ES-I3 (cell line): ENCODE measurements around the gene PDGFD.

Experiments
- H3K36me3 ChIP-seq: 2 replicates; pipeline ENCODE4 v1.6.1; 2013; ENCODE audit warnings: mild to moderate bottlenecking, low read length, control low read depth, moderate library complexity; ENCODE audit not compliant: insufficient read depth
- H3K4me1 ChIP-seq: 2 replicates; pipeline ENCODE4 v1.6.1; 2013; ENCODE audit warnings: mild to moderate bottlenecking, control low read depth, low read length; ENCODE audit not compliant: insufficient read depth
- H3K9ac ChIP-seq: 2 replicates; pipeline ENCODE4 v1.6.1; 2013; ENCODE audit warnings: low read depth, mild to moderate bottlenecking, low read length, moderate library complexity
- H3K9me3 ChIP-seq: 2 replicates; pipeline ENCODE4 v1.6.1; 2013; ENCODE audit warnings: mild to moderate bottlenecking, low read length, moderate library complexity; ENCODE audit not compliant: control insufficient read depth, insufficient read depth

Gene PDGFD

DNA sequence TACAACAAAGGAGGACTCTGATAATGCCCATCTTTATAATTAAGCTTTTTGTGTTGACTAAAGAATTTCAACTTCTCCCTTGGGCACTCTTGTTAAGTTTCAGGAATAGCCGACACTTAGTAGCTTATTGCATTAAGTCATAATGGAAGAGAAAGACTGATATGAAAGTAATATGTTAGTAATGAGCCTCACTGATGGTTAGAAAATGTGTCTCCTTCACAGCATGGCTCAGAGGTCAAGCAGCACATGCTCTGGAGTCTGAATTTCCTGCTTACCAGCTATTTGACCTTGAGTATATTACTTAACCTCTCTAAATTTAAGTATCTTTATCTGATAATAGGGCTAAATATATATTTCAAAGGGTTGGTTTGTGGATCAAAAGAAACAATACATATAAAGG lies 39.0 kb downstream of the PDGFD start:
- no peak overlapping the region for H3K9ac ChIP-seq
- no peaks in the 10 kb centered on the region for H3K36me3 ChIP-seq
- H3K4me1 ChIP-seq: peaks cover 4% of the 10 kb centered on the region; the same call in 1 of the 2 replicates
- no peaks in the 10 kb centered on the region for H3K9me3 ChIP-seq

DNA sequence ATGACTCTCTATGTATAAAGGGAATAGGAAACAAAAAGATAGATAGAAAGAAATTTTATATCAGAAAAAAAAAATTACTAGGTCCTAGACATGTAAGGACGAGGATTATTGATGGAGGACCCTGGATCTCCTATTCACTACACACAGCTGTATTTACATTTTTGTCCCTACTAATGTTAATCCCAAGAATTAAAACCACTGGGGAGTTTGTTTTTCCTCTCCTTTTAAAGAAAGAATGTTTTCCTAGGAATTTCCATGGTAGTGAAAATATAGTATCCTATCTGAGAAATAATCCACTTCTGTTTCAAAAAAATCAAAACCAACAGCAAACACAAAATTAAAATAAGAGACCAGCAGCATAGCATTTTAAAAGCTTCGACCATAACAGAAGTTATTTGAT lies 41.1 kb downstream of the PDGFD start:
- Histone ChIP-seq H3K9ac (no peak overlapping the region), H3K4me1 (peaks cover 4% of the 10 kb centered on the region; the same call in 1 of the 2 replicates), H3K9me3 (peaks cover 3% of the 10 kb centered on the region; the same call in 1 of the 2 replicates), H3K36me3 (no peaks in the 10 kb centered on the region)

DNA sequence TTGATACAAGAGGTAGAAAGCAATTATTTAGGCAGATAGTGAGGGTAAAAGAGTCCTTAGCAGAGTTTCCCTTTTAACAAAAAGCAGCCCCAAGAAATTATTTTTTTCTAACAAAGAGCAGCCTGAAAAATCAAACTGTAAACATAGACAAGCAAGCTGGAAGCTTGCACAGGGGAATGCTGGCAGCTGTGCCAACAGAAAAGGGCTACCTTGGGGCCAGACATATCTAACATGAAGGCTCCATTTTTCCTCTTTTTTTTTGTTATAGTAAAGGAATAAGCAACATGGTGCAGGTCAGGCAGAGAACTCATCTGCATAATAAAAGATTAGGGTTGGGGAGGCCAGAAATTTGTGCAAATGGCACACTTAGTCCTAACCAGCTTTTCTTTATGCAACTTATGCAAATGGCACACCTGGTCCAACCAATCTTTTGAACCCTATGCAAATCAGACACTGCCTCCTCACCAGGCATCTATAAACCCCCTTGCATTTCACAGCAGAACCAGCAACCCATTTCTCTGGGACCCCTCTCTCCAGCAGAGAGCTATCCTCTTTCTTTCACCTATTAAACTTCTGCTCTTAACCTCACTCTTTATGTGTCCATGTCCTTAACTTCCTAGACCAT lies 41.8 kb downstream of the PDGFD start:
- H3K9me3 ChIP-seq: peaks cover 3% of the 10 kb centered on the region; the same call in 1 of the 2 replicates
- no peaks in the 10 kb centered on the region for H3K36me3 ChIP-seq
- no peak overlapping the region for H3K9ac ChIP-seq
- H3K4me1 ChIP-seq: peaks cover 4% of the 10 kb centered on the region; the same call in 1 of the 2 replicates

DNA sequence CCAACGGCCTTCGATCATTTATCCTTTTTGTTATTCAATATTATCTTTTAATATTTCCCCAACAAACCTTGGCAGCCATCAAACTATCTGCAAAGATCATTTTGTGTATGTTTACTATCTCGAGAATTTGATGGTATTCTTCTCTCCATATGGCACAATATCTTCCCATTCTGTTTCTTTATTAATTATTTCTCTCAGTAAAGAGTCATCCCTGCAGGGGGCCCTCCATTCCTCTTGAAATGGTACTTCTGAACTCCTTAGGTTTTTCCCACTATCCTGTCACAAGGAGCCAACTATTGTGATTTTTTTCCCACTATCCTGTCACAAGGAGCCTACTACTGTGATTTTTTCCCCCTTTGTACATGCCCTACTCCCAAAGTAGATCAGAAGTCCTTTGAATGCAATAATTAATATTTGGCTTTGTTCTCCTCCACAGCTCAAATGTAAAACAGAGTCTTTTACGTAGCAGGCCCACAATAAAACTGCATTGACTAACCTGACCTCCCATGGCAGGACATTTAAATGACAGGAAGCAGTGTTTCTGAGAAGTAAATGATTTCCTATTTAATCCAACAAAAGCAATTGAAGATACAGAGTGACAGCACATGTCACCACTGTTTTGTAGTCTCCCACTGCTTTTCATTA lies 43.3 kb downstream of the PDGFD start:
- no peak overlapping the region for H3K9ac ChIP-seq
- peaks cover 4% of the 10 kb centered on the region; the same call in 1 of the 2 replicates for H3K4me1 ChIP-seq
- peaks cover 3% of the 10 kb centered on the region; the same call in 1 of the 2 replicates for H3K9me3 ChIP-seq
- H3K36me3 ChIP-seq: no peaks in the 10 kb centered on the region

DNA sequence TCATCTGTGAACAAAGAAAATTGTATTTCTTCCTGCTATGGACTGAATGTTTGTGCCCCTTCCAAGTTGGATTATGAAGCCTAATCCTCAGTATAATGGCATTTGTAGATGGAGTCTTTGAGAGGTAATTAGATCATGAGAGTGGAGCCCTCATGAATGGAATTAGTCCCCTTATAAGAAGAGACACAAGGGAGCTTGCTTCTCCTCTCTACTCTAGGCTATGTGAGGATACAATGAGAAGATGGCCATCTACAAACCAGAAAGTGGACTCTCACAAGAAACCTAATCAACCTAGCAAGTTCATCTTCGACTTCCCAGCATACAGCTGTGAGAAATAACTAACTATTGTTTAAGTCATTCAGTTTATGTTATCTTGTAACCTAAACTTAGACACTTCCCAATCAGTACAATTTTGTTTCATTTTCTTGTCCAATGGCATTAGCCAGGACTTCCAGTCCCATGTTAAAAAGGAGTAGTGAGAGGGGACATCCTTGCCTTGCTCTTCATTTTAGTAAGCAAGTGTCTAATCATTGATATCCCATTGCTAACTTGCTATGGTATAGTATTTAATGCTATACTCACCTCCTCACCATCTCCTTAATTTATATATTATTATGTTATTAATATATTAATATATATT lies 45.7 kb downstream of the PDGFD start:
- H3K9ac ChIP-seq: no peak overlapping the region
- H3K9me3 ChIP-seq: peaks cover 3% of the 10 kb centered on the region; the same call in 1 of the 2 replicates
- no peaks in the 10 kb centered on the region for H3K36me3 ChIP-seq
- peaks cover 4% of the 10 kb centered on the region; the same call in 1 of the 2 replicates for H3K4me1 ChIP-seq

DNA sequence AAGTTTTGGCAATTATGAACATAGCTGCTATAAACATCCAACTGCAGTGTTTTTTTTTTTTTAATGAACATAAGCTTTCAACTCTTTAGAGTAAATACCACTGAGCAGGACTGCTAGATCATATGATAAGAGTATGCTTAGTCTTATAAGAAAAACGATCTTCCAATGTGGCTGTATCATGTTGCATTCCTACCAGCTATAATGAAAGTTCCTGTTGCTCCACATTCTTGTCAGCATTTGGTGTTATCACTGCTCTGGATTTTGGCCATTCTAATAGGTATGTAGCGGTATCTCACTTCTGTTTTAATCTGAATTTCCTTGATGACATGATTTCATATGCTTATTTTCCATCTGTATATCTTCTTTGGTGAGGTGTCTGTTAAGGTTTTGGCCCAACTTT lies 50.4 kb downstream of the PDGFD start:
- Histone ChIP-seq H3K36me3 (no peaks in the 10 kb centered on the region), H3K9me3 (peaks cover 3% of the 10 kb centered on the region; the same call in 1 of the 2 replicates), H3K9ac (no peak overlapping the region), H3K4me1 (no peaks in the 10 kb centered on the region)

DNA sequence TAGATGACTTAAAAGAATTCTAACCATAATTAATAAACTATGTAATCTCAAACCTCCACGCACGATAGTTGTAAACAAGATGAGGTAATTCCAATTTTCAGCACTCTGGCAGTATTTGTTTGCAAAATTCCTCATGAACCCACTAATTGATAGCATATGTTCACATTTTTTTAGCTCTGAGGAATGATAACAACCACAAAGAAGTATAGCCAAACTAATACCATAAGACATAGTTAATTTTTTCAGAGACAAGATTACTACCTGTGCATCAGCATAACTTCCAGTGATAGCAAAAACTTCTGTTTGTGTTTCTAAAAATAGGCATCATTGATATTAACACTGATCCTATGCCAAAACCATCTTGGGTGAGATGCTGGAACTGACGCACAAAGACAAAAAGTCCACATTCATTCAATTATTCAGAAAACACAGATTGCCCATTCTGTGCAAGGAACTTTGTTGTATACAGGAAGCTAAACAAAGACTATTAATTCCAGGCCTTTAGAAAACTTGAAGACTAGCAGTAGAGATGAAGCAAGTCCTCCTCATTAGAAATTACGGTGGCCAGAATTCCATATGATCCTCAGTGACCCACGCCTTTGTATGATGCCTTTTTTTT lies 57.7 kb downstream of the PDGFD start:
- Histone ChIP-seq H3K9ac (no peak overlapping the region), H3K4me1 (no peaks in the 10 kb centered on the region), H3K36me3 (no peaks in the 10 kb centered on the region), H3K9me3 (no peaks in the 10 kb centered on the region)

DNA sequence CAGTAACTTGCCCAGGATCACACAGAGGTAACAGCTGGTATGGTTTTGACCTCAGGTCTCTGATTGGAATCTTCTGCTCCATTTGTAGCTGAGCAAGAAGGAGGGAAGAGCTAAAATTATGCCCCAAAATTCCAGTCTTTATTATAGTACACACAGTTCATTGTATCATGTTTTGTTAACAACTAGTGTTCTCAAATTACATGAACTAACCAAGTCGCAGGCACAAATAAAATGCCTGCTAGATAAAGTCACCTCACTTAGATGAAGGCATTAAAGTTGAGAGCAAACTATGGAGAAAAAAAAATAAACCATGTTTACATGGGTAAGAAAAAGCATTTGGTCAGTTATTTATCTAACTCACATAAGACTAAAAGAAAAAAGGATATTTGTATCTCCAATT lies 58.8 kb downstream of the PDGFD start:
- H3K9ac ChIP-seq: no peak overlapping the region
- no peaks in the 10 kb centered on the region for H3K36me3 ChIP-seq
- H3K4me1 ChIP-seq: no peaks in the 10 kb centered on the region
- H3K9me3 ChIP-seq: no peaks in the 10 kb centered on the region

DNA sequence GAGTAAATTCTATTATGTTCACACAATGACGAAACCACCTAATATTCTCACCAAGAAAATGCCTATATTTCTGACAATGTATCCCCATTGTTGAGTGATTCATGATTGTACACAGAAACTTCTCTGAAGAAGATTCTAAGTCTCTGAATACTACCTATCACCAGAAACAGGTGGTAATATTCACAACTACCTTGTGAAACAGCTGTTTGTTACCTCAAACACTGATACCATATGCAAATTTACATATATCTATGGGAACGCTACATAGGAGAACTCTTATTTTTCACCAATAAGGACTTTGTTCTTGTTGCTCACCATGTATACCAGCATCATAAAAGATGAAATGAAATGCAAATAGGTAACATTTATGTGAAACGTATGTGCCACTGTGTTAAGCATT lies 59.3 kb downstream of the PDGFD start:
- no peaks in the 10 kb centered on the region for H3K4me1 ChIP-seq
- H3K9ac ChIP-seq: no peak overlapping the region
- H3K9me3 ChIP-seq: no peaks in the 10 kb centered on the region
- H3K36me3 ChIP-seq: no peaks in the 10 kb centered on the region

DNA sequence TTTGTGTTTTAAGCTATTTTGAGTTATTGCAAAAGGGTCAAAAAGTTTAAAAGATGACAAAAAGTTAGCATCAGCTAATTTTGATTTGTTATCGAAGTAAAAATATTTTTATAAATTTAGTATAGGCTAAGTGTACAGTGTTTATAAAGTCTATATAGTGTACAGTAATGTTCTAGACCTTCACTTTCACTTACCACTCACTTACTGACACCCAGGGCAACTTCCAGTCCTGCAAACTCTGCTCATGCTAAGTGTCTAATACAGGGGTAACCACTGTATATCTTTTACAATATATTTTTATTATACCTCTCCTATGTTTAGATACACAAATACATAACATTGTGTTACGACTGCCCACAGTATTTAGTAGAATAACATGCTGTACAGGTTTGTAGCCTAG lies 59.7 kb downstream of the PDGFD start:
- Histone ChIP-seq H3K4me1 (no peaks in the 10 kb centered on the region), H3K9ac (no peak overlapping the region), H3K36me3 (no peaks in the 10 kb centered on the region)

DNA sequence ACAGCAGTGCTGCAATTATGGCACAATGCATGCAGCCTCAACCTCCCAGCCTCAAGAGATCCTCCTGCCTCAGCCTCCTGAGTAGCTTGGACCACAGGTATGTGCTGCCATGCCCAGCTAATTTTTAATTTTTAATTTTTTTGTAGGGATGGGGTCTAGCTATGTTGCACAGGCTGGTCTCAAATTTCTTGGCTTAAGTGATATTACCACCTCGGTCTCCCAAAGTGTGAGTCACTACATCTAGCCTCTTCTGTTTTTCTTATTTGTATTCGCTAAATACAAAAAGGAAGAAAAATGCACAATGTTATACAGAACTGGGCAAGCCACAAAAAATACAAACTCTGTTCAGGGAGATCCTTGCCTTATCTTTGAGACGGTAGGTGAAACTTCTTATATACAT lies 65.4 kb downstream of the PDGFD start:
- no peaks in the 10 kb centered on the region for H3K9me3 ChIP-seq
- no peak overlapping the region for H3K9ac ChIP-seq
- H3K36me3 ChIP-seq: no peaks in the 10 kb centered on the region
- H3K4me1 ChIP-seq: no peaks in the 10 kb centered on the region

More for the DNA sequence above, 59.7 kb downstream of the PDGFD start:
- no peaks in the 10 kb centered on the region for H3K9me3 ChIP-seq

DNA sequence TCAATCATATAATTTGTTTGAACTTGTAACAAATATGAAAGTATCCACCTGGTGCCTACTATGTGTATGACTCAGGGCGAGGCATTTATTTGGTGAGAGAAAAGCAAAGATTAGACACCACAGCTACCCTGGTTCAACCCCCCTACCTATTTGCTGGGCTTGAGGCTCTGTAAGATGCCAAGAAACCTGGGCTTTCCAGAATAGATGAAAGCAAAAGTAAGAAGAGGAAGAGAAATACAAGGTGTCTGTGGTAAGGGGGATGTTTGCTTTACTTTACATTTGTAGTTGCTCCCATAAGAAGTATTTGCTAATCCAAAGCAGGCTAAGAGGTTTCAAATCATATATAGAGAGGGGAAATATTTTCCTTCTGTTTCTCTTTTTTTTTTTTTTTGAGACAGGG lies 65.8 kb downstream of the PDGFD start:
- Histone ChIP-seq H3K9me3 (no peaks in the 10 kb centered on the region), H3K36me3 (no peaks in the 10 kb centered on the region), H3K9ac (no peak overlapping the region), H3K4me1 (no peaks in the 10 kb centered on the region)

DNA sequence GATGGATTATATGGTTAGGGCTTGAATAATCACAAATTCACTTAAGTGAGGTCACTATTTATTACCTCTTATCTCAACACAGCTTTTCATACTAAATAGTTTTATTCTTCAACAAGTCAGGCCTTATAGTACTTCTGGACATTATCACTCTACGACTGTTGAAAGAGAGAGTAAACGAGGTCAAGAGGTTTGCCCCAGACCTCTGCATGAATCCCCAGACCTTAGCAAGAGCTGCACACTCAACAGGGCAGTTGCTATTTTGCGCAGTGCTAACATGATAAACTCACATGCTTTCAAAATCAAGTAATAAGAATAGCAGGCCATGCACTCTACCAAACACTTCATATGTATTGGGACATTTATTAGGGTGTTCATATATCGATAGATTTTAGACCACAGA lies 67.0 kb downstream of the PDGFD start:
- Histone ChIP-seq H3K4me1 (no peaks in the 10 kb centered on the region), H3K9ac (no peak overlapping the region), H3K36me3 (no peaks in the 10 kb centered on the region), H3K9me3 (no peaks in the 10 kb centered on the region)

DNA sequence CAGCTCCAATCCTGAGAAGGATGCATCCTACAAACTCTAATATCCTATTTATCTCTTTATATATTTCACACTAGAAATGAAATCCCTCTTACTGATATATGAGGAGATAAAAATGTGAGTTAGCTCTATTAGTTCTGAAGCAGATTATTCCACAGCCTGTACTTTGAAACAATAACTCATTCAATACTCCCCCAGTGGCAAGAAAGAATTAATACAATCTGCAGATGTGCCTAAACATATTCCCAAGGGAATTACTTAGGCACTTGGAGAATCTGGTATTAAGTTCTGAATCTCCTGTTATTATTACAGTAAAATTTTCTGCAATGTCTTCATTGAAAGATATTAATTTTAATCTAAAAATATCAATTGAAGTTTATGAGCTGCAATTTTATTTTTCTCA lies 68.2 kb downstream of the PDGFD start:
- H3K9ac ChIP-seq: no peak overlapping the region
- H3K9me3 ChIP-seq: no peaks in the 10 kb centered on the region
- no peaks in the 10 kb centered on the region for H3K36me3 ChIP-seq
- no peaks in the 10 kb centered on the region for H3K4me1 ChIP-seq
